LNCaP clone FGC (cell line): Measurements from ENCODE around the gene MX2.
"Not testable (repeated sequence)": the region's sequence is repeated elsewhere in the genome, so short reads cannot be mapped to it uniquely, and the experiment has no call there.

ENCODE experiments used
- DNase-seq: peaks from one replicate; pipeline ENCODE4 v3.0.0-alpha.2; 2011; ENCODE audit warnings: low read depth
- H3K4me3 ChIP-seq: 2 replicates; pipeline ENCODE4 v1.5.1; 2011; ENCODE audit warnings: mild to moderate bottlenecking, low read depth, low read length, control low read depth
- CTCF ChIP-seq: IDR thresholded peaks from 2 replicates; pipeline ENCODE4 v1.5.1; 2012; ENCODE audit warnings: mild to moderate bottlenecking; ENCODE audit not compliant: control insufficient read depth, insufficient read depth; ENCODE audit errors: extremely low read depth

MX2 gene

GRCh38 chr21:41407541-41408460 lies 46.0 kb downstream of the MX2 start:
- no peak overlapping the region for H3K4me3 ChIP-seq
- no peak for TF ChIP-seq CTCF
- DNase-seq = no peak

- DNase-seq = no peak
- TF ChIP-seq CTCF = no peak
- no peak overlapping the region for H3K4me3 ChIP-seq
These were observed 48.5 kb downstream of the MX2 start for GRCh38 chr21:41410361-41410760.

- TF ChIP-seq CTCF = no peak
- DNase-seq = no peak
- no peak overlapping the region for H3K4me3 ChIP-seq
These were observed 49.1 kb downstream of the MX2 start for GRCh38 chr21:41410767-41411448.

- TF ChIP-seq CTCF = no peak
- H3K4me3 ChIP-seq = no peak overlapping the region
- no peak for DNase-seq
These were observed 49.7 kb downstream of the MX2 start for GRCh38 chr21:41411449-41412089.

- not testable (repeated sequence) for DNase-seq
These were observed 55.7 kb downstream of the MX2 start for GRCh38 chr21:41417505-41417904.

GRCh38 chr21:41418393-41418792 lies 56.6 kb downstream of the MX2 start:
- no peak overlapping the region for H3K4me3 ChIP-seq
- TF ChIP-seq CTCF = no peak
- DNase-seq = no peak

More at GRCh38 chr21:41417505-41417904, 55.7 kb downstream of the MX2 start:
- H3K4me3 ChIP-seq = not testable (repeated sequence)
